ENCODE data around the gene WNT11. TPM values are rescaled to one million over a fixed set of nuclear protein-coding genes. Genes with fewer than 3 reads are reported as not detected.

WNT11 gene
- total RNA-seq, 1 experiment from 2014 or later, result not detected

DNA sequence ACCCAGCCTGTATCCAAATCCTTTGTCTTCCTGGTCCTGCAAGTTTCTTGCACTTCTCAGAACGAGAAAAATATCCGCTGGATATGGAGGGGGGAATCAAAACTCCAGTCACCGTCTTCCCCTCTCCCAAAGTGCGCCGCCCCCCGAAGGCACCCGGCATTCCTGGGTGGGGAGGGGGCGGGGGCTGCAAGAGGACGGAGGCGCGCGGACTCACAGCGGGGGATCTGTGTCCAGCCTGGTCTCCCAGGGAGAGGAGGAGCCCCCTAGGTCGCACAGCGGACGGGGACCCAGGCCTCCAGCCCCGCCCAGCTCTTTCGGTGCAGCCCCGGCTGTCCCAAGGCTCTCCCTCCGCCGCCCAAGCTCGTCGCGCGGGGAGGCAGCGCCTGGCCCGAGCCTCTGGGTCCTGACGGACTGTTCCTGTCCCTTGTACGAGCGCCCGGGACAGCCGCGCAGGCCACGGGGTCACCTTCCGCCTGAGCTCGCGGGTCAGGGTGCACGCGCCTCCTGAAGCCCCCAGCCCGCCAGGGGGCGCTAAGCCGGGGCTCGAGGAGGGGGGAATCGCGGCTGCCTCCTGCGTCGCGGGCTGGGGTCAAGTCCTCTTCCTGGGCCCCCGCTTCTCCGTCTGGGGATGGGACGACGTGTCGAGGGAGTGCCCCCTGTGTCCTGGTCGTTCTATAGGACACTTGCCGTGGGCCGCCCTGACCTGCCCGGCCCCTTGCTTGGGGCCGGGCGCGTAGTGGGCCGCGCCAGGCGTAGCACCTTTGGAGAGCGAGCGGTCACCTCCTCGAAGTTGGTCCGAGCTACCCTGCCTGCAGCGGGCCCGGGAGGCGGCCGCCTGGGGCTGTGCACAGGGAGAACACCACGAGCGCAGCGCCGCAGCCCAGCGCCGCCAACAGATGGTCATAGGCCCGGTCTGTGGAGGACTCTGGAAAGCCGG, 2.4 kb upstream of the WNT11 start:
- Histone ChIP-seq H3K18ac (ENCODE audit: insufficient read length, low read depth, low read length) (no peak overlapping the region), H2BK120ac (ENCODE audit: low read depth, low read length, poor library complexity, severe bottlenecking) (no peak overlapping the region), H3K14ac (ENCODE audit: insufficient read depth, low read length) (no peak overlapping the region), H2BK15ac (ENCODE audit: low read depth, low read length) (no peak overlapping the region), H2AK5ac (ENCODE audit: insufficient read length, low read length) (no peak overlapping the region), H2BK20ac (ENCODE audit: low read depth, low read length, poor library complexity, severe bottlenecking) (no peak overlapping the region), H3K27ac (ENCODE audit: insufficient read length, low read depth, low read length) (no peak overlapping the region), H4K5ac (ENCODE audit: insufficient read length, low read depth, low read length) (no peak overlapping the region), H3K27me3 (ENCODE audit: insufficient read depth, low read length) (peaks cover 77% of the 10 kb centered on the region), H3K56ac (ENCODE audit: insufficient read length, low read depth, low read length) (no peak overlapping the region), H3K9ac (ENCODE audit: extremely low read depth, insufficient read length, low read length) (no peak overlapping the region), H3K4me1 (ENCODE audit: insufficient read depth, low read length) (no peaks in the 10 kb centered on the region), H4K8ac (replicated peaks; ENCODE audit: insufficient read length, low read depth, low read length) (no peak overlapping the region), H2AFZ (ENCODE audit: low read length) (no peak overlapping the region), H3K79me2 (ENCODE audit: insufficient read depth, low read length) (no peaks in the 10 kb centered on the region), H3T11ph (ENCODE audit: low read length) (no peak overlapping the region), H2BK5ac (ENCODE audit: insufficient read length, low read length) (no peak overlapping the region), H2BK12ac (ENCODE audit: insufficient read length, low read depth, low read length) (no peak overlapping the region), H3K23ac (ENCODE audit: insufficient read length, low read depth, low read length) (no peak overlapping the region), H4K91ac (ENCODE audit: insufficient read length, low read depth, low read length) (no peak overlapping the region), H3K23me2 (ENCODE audit: insufficient read length, low read depth, low read length, poor library complexity, severe bottlenecking) (peaks cover 28% of the 10 kb centered on the region), H3K4me2 (ENCODE audit: insufficient read depth, insufficient read length, low read length) (peak overlapping the region; percentile 49), H4K20me1 (ENCODE audit: control insufficient read depth, insufficient read depth, insufficient read length) (no peaks in the 10 kb centered on the region), H3K4ac (ENCODE audit: low read depth, low read length) (no peak overlapping the region), H3K9me3 (ENCODE audit: control insufficient read depth, low read depth, low read length) (no peaks in the 10 kb centered on the region), H3K79me1 (ENCODE audit: insufficient read depth, low read depth, low read length, poor library complexity, severe bottlenecking) (no peaks in the 10 kb centered on the region)
- H3K27ac Mint-ChIP-seq, result no peak overlapping the region
- peaks cover 24 to 41% of the 10 kb centered on the region in 2 experiments for H3K4me1 Mint-ChIP-seq
- peak; percentile 83 for DNase-seq
- H3K9me3 Mint-ChIP-seq, result peaks cover 0 to 6% of the 10 kb centered on the region in 2 experiments; a peak in 2 of 5 replicates
- no peaks in the 10 kb centered on the region; a peak in 2 of 7 replicates for H3K36me3 Mint-ChIP-seq (ENCODE audit: insufficient read depth in 1 of 3, low read depth in 3 of 3)
- WGBS (ENCODE audit: extremely low coverage, insufficient read length, low lambda C conversion rate), result no CpG with 5 or more reads among the region's 79 CpGs
- H3K4me3 Mint-ChIP-seq, result peak overlapping the region; percentile 53 to 79
- TF ChIP-seq, protein P1, sequence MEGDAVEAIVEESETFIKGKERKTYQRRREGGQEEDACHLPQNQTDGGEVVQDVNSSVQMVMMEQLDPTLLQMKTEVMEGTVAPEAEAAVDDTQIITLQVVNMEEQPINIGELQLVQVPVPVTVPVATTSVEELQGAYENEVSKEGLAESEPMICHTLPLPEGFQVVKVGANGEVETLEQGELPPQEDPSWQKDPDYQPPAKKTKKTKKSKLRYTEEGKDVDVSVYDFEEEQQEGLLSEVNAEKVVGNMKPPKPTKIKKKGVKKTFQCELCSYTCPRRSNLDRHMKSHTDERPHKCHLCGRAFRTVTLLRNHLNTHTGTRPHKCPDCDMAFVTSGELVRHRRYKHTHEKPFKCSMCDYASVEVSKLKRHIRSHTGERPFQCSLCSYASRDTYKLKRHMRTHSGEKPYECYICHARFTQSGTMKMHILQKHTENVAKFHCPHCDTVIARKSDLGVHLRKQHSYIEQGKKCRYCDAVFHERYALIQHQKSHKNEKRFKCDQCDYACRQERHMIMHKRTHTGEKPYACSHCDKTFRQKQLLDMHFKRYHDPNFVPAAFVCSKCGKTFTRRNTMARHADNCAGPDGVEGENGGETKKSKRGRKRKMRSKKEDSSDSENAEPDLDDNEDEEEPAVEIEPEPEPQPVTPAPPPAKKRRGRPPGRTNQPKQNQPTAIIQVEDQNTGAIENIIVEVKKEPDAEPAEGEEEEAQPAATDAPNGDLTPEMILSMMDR (conservative IDR thresholded peaks at IDR 0.05), result peak; percentile 96
- peaks cover 96% of the 10 kb centered on the region for H3K27me3 Mint-ChIP-seq (ENCODE audit: low read depth)
